DMS 273 treated with DMSO at 0.1 percent for 48 hours (cell line): ENCODE data around the gene TM6SF1.
"Not testable (repeated sequence)": the region's sequence is repeated elsewhere in the genome, so short reads cannot be mapped to it uniquely, and the experiment has no call there.

Experiments
- DNase-seq: peaks from one replicate; lab custom pipeline; 2025; lab: John Stamatoyannopoulos, UW

TM6SF1 gene

GRCh38 chr15:83106994-83107840 is at the start of gene TM6SF1:
TSS of gene TM6SF1 (plus strand) at chr15:83107645. CDS start at chr15:83107681, 36 bp downstream.
- DNase-seq: no peak

GRCh38 chr15:83057696-83058376 is 49.6 kb upstream of the TM6SF1 start:
- DNase-seq: no peak

DNA sequence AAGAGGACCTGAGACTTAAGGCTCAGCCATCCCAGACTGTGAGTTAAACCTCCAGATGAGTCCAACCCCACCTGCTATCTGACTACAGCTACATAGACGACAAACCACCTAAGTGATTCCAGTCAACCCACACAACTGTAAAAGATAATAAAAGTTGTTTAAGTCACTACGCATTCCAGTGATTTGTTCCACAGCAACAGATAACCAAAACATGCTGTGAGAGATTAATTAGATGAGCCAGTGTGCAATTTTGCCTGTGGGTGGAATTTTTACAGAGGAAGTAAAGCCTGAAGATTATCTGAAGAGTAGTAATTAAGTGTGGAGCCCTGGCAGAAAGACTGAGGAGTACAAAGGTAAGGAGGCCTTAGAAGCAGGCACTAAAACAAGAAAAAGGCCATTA is 45.8 kb upstream of the TM6SF1 start:
- no peak for DNase-seq

DNA sequence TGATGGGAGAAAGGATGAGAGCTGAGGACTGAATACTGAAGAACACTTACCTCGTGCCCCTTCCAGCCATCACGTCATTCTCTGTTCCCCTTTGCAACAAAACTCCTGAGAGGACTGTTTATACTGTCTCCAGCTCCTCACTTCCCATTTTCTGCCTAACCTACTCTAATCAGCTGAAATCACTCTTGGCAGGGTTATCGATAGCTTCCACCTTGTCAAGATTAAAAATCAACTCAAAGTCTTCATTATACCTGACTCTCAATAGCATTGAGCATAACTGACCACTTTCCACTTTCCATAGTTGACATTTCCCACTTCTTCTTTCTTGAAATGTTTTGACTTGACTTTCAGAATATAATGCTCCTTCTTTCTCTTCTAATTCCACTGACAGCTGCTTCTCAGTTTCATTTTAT is 44.7 kb upstream of the TM6SF1 start:
- DNase-seq: no peak

DNA sequence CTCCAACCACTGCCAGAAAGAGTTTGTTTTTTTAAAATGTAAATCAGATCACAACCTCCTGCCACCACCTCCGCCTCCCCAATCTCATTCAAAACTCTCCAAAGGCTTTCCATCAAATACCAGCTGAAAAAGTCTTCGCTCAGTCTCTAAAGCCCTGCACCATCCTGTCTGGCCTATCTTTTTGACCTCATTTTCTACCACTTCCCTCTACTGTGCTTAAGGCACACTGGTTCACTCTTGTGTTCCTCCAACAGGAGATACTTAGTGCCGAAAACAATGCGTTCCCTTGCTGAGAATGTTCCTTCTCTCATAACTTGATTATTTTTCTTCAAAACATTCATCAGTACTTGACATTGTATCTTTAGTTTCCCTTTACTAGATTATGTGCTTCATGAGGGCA is 43.9 kb upstream of the TM6SF1 start:
- DNase-seq: no peak

DNA sequence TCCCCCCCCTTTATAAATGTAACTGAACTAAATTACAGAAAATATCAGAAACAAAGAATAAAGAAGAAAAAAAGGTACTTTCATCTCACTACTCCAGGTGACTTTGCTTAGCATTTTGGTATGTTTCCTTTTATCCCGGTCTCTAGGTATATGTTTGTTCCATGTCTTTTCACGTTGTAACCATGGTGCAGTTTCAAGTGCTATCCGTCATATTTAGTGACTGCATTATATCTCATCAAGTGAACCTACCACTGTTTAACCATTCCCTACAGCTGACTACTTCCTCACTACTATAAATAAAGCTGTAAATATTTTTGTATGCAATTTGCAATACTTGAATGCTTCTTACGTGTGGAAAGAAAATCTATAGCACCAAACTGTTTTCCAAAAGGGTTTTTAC is 42.6 kb upstream of the TM6SF1 start:
- DNase-seq: no peak

- DNase-seq: no peak
These were observed 42.0 kb upstream of the TM6SF1 start for GRCh38 chr15:83065431-83065830.

DNA sequence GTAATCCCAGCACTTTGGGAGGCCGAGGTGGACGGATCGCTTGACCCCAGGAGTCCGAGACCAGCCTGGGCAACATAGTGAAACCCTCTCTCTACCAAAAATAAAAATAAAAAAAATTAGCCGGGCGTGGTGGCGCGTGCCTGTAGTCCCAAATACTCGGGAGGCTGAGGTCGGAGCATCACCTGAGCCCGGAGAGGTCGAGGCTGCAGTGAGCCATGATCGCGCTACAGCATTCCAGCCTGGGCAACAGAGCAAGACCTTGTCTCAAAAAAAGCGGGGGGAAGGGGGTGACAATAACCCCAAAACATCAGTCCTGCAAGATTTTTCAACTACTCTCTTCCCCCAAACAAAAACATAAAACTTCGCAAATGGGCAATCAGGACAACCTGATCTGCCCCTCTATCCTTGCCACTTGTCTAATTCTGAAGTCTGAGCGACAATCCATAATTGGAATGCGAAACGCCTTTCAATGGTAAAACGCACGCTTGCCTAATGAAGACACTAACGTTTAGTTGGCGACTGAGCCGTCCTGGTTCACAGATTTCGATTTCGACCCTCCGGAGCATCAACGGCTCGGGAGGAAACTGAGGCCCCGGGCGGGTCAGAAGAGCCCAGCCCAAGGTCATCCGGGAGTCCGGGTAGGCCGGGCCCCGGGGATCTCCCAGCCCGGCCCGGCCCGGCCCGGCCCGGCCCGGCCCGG is 41.3 kb upstream of the TM6SF1 start:
- no peak for DNase-seq

DNA sequence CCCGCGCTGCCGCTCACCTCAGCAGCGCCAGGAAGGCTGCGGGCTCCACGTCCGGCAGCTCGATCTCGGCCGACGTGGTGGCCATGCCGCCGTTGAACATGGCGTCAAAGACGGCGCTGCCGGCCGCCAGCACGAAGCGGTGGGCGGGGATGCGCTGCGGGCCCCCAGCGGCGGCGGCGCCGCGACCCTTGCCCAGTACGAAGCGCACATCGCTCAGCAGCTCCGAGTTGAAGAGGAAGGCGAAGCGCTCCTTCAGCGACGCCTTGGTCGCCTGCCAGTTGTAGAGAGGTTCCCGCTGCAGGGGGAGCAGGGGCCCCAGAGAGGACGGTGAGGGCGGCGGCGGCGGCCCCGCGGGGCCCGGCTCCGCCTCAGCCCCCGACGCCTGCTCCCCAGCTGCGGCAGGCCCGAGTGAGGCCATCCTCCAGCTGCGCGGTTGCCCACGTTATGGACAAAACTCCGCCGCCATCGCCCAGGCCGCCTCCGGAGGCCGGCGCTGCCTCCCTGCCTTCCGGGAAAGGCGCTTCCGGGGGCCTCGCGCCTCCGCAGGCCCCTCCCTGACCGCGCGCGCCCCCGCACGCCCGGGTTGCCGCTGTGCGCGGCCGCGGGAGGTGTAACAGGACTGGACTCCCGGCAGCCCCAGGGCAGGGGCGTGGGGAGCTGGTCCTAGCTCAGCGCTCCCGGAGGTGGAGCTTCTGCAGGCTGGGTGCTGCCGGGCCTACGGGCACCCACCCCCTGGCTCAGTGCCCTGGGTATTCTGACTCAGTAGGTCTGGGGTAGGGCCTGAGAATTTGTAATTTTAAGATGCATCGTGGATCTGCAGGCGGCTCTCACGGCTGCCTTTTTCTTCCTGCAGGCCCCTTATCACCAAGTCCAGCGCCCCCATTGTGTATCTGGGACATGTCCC is 40.5 kb upstream of the TM6SF1 start, which contains the start of gene BTBD1:
Gene BTBD1 (minus strand): TSS at position 519 of the 904 bp plus-strand sequence. CDS start 101 bp downstream, at position 418.
- DNase-seq: peak; percentile 57

- no peak for DNase-seq
These were observed 39.8 kb upstream of the TM6SF1 start for GRCh38 chr15:83067638-83067962.

DNA sequence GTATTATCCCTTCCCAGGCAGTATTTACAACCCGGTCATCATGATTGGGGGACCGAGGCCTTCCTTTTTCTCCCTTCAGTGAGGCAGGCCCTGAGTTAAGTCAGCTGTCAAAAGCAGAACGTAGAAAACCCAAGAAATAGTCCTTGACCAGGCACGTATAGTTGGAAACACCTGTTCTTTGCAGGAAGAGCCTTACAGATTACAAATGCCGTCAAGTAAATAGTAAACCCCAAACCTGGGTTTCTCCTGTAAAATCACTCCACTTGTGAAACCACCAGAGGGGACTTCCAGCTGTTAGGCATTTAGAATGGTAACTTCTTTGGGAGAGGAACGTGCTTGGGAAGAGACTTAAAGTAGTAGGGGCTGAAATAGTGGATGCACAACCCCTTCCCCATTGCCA is 39.4 kb upstream of the TM6SF1 start:
- no peak for DNase-seq

- not testable (repeated sequence) for DNase-seq
These were observed 38.2 kb upstream of the TM6SF1 start for GRCh38 chr15:83069211-83069642.

DNA sequence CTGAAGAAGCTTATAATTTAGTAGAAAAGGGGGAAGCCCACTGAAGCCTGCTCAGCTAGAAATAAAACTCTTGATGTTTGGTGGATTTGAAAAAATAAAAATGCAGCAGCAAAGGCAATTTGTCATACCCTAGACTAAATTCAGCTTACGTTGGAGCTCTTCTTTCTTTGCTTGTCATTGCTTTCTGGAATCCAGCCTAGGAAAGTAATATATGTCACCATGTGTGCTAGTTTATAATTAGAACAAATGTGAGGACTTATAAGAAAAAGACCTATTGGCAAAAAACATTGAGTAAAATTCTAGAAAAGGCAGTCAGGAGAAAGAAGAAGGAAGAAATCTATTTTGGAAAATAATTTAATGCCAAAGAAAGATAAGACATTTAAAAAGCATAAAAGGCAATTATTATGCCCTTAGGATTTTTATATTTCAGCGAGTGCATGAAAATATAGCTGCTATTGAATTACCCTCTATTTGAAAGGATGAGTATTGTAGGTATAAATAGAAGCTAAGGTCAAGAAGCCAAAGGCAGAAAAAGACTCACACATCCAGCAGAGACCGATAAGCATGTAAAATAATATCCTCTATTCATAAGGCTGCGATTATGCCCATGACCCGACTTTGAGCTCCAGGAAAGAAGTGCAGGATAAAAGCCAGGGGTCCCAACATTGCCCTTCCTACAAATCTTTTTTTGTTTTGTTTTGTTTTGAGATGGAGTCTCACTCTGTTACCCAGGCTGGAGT is 29.8 kb upstream of the TM6SF1 start:
- no peak for DNase-seq

DNA sequence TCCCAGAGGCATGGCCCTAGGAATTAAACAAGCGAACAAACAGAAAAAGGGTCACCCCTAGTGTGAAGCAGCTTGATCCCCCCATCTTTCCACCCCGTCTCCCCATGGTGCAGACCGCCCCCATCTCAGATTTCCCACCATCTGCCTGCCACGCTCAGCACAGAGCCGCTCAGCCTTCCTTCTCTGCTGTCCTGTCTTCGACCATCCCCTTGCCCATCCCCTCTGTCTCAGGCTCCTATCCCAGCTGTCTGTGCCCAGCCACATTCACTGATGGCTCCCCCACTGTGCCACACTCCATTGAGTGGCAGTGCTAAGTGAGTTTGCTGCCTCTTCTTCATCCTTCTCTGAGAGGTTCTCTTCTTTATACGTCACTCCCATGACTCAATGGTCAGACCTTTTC is 28.7 kb upstream of the TM6SF1 start:
- DNase-seq: no peak

DNA sequence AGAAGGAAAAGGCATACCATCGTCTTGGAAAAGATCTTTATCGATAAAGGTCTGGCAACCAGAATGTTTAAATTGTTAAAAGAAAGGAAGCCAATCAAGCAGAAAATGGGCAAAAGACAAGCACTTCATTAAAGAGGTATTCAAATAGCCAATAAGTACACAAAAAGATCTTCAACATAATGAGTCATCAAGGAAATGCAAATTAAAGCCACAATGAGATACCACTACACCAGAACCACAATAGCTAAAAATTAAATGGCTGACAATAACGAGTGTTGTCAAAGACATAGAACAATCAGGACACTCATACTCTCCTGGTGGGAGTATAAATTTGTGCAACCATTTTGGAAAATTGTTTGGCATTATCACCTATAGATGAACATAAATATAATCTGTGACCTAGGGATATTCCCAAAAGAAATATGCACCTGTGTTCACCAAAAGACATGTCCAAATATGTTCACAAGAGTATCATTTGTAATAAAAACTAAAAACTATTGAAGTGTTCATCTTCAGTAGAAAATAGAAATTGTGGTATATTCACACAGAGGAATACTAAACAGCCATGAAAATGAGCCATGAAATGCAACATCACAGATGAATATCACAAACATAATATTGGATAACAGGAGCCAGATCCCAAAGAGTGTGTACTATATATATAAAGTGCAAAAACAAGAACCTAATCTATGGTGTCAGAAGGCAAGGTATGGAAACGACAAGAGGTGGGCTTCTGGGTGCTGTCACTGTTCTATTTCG is 26.0 kb upstream of the TM6SF1 start:
- no peak for DNase-seq

- no peak for DNase-seq
These were observed 24.6 kb upstream of the TM6SF1 start for GRCh38 chr15:83082730-83083386.

GRCh38 chr15:83085461-83085860 is 22.0 kb upstream of the TM6SF1 start:
- not testable (repeated sequence) for DNase-seq

- DNase-seq: not testable (repeated sequence)
These were observed 21.4 kb upstream of the TM6SF1 start for GRCh38 chr15:83085864-83086552.

DNA sequence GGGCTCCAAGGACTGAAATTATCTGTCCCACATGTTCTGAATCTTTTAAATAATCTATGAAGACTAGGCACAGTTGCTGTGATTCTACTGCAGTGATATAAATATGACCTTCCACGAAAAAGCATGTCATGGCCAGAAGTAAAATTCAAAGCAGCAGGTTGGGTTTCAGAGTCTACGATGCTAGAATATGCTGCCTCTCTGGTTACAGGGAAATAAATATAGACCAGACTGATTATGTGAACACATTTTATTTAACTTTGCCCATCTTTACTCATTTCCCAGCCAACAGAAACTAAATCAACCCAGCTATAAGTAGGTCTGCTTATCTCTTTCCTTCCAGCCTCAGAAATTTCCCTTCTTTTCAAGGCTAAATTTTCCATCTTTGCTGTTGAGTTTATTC is 19.9 kb upstream of the TM6SF1 start:
- no peak for DNase-seq
